Erythroblast (primary cell): ENCODE measurements around the gene MMEL1.

Source experiments
- GATA1 ChIP-seq: IDR thresholded peaks from 2 replicates; pipeline ENCODE4 v1.6.1; 2011; ENCODE audit warnings: low read depth, mild to moderate bottlenecking, control low read depth, low read length, moderate library complexity
- POLR2A ChIP-seq: IDR thresholded peaks from 2 replicates; pipeline ENCODE4 v1.6.1; 2011; ENCODE audit warnings: mild to moderate bottlenecking, low read length

DNA sequence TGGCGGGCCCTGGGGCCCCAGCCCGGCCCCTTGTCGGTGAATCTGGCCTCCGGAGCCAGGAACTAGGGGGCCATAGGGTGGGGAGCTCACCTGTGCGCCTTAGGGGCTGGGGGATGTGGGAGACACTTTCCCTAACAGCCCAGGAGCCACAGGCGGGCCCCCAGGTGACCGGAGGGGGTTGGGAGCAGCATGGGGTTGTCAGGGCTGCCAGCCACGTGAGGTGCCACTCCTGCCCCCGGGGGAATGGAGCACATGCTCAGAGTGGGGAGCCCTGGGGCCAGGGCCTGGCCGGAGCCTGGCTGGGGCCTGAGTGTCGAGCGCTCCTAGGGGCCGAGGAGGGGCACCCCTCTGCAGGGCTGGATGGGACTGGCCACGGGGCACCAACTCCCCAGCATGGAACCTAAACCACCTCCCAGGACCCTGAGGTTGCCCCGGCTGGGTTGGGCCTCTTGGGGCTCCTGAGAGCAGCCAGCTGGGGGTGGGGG, 26.4 kb downstream of the MMEL1 start:
- TF ChIP-seq POLR2A (no peak), GATA1 (no peak)
